Lower leg skin (tissue), 3 donors: Measurements from ENCODE around the gene TOGARAM2.

Experiments used
- POLR2A ChIP-seq, 2 donors: fragments of 450-650 bp; IDR thresholded peaks; one replicate each; pipeline ENCODE4 v1.6.1; 2016 to 2017; ENCODE audit warnings: antibody characterized with exemption in 2 of 2, mild to moderate bottlenecking in 1 of 2, moderate library complexity in 1 of 2
- TF ChIP-seq, protein P1 (sequence below), 3 donors: fragments of 450-650 bp; IDR thresholded peaks; one replicate each; pipeline ENCODE4 v1.5.1; 2016; ENCODE audit warnings: antibody characterized with exemption in 3 of 3, mild to moderate bottlenecking in 3 of 3, moderate library complexity in 2 of 3

DNA sequence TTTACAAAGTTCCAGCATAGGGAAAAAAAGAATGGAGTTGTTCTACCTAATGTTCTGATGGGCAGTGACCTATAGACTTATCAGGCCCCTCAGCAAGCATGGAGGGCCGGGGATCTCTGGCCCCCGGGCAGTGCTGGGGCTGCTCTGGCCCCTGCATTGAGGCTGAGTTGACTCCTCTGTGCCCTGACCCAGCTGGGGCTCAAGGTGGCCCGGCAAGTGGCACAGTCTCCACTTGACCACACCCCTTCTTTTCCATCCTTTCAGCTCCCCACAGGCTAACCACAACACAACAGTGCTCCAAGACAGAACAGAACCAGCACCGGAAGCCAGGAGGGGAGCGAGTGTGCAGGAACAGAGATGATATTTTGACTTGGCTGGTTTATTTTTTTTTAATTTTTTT lies 19.9 kb downstream of the TOGARAM2 start:
- no peak for TF ChIP-seq POLR2A (IDR thresholded peaks at IDR 0.05)
- TF ChIP-seq, protein P1, sequence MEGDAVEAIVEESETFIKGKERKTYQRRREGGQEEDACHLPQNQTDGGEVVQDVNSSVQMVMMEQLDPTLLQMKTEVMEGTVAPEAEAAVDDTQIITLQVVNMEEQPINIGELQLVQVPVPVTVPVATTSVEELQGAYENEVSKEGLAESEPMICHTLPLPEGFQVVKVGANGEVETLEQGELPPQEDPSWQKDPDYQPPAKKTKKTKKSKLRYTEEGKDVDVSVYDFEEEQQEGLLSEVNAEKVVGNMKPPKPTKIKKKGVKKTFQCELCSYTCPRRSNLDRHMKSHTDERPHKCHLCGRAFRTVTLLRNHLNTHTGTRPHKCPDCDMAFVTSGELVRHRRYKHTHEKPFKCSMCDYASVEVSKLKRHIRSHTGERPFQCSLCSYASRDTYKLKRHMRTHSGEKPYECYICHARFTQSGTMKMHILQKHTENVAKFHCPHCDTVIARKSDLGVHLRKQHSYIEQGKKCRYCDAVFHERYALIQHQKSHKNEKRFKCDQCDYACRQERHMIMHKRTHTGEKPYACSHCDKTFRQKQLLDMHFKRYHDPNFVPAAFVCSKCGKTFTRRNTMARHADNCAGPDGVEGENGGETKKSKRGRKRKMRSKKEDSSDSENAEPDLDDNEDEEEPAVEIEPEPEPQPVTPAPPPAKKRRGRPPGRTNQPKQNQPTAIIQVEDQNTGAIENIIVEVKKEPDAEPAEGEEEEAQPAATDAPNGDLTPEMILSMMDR (IDR thresholded peaks at IDR 0.05) = no peak
